Brain microvascular endothelial cell (primary cell): ENCODE results near the gene GALNT18.

ENCODE experiments used
- DNase-seq: peaks from one replicate; pipeline ENCODE4 v3.0.0-alpha.2; 2020
- H3K27ac ChIP-seq: fragments of 250-450 bp; sonication (Bioruptor Pico); 2 replicates; pipeline ENCODE4 v1.5.1; 2020; ENCODE audit warnings: mild to moderate bottlenecking, moderate library complexity
- H3K27me3 ChIP-seq: fragments of 250-450 bp; sonication (Bioruptor Pico); replicated peaks from 2 replicates; pipeline ENCODE4 v1.5.1; 2020; ENCODE audit warnings: mild to moderate bottlenecking
- H3K36me3 ChIP-seq: fragments of 250-450 bp; sonication (Bioruptor Pico); replicated peaks from 2 replicates; pipeline ENCODE4 v1.5.1; 2020; ENCODE audit warnings: mild to moderate bottlenecking
- H3K4me3 ChIP-seq: 2 replicates; pipeline ENCODE4 v1.5.1; 2011; ENCODE audit warnings: low read depth, mild to moderate bottlenecking, control low read depth, low read length, moderate library complexity
- CTCF ChIP-seq: IDR thresholded peaks from 2 replicates; pipeline ENCODE4 v1.5.1; 2011; ENCODE audit warnings: low read depth, mild to moderate bottlenecking, moderate library complexity, low read length, control low read depth, inconsistent platforms; ENCODE audit errors: missing control alignments
- in situ Hi-C: cut with HindIII; loops from 2 replicates; pipeline ENCODE4 v1.10.0; 2017; ENCODE audit warnings: low sequenced_read_pairs, low pct_ligation_motif_present

GALNT18 gene

GRCh38 chr11:11247576-11247975, 374.2 kb downstream of the GALNT18 start:
- Histone ChIP-seq H3K27ac (no peak overlapping the region), H3K27me3 (no peaks in the 10 kb centered on the region), H3K4me3 (no peak overlapping the region), H3K36me3 (no peaks in the 10 kb centered on the region)
- in situ Hi-C loops = no loop called here
- no peak for TF ChIP-seq CTCF
- DNase-seq = no peak

GRCh38 chr11:11247086-11247485, 374.7 kb downstream of the GALNT18 start:
- no peaks in the 10 kb centered on the region for H3K36me3 ChIP-seq
- no peak overlapping the region for H3K27ac ChIP-seq
- no peak for DNase-seq
- H3K27me3 ChIP-seq = no peaks in the 10 kb centered on the region
- in situ Hi-C loops = no loop called here
- no peak overlapping the region for H3K4me3 ChIP-seq
- no peak for TF ChIP-seq CTCF

GRCh38 chr11:11246166-11246565, 375.6 kb downstream of the GALNT18 start:
- in situ Hi-C loops = no loop called here
- no peaks in the 10 kb centered on the region for H3K27me3 ChIP-seq

GRCh38 chr11:11245453-11245852, 376.4 kb downstream of the GALNT18 start:
- no peaks in the 10 kb centered on the region for H3K27me3 ChIP-seq
- TF ChIP-seq CTCF = no peak

More at GRCh38 chr11:11246166-11246565, 375.6 kb downstream of the GALNT18 start:
- no peak for TF ChIP-seq CTCF
- Histone ChIP-seq H3K27ac (no peak overlapping the region), H3K36me3 (no peaks in the 10 kb centered on the region), H3K4me3 (no peak overlapping the region)
- DNase-seq = no peak

GRCh38 chr11:11244470-11245080, 377.2 kb downstream of the GALNT18 start:
- no peak overlapping the region for H3K4me3 ChIP-seq
- DNase-seq = no peak
- TF ChIP-seq CTCF = no peak
- H3K27me3 ChIP-seq = no peaks in the 10 kb centered on the region
- H3K36me3 ChIP-seq = no peaks in the 10 kb centered on the region
- no peak overlapping the region for H3K27ac ChIP-seq
- in situ Hi-C loops = no loop called here

More at GRCh38 chr11:11245453-11245852, 376.4 kb downstream of the GALNT18 start:
- Histone ChIP-seq H3K27ac (no peak overlapping the region), H3K36me3 (no peaks in the 10 kb centered on the region), H3K4me3 (no peak overlapping the region)
- no peak for DNase-seq
- in situ Hi-C loops = no loop called here
